ENCODE data around the gene LST1. TPM values are rescaled to one million over a fixed set of nuclear protein-coding genes. Genes with fewer than 3 reads are reported as not detected.
A peak's percentile ranks its signal among the peaks of the same experiment; 100 is the strongest.
"Not testable (repeated sequence)": the region's sequence is repeated elsewhere in the genome, so short reads cannot be mapped to it uniquely, and the experiment has no call there.

The LST1 gene
- total RNA-seq, 1 donor from 2014 or later: not detected

- DNase-seq (ENCODE audit: low spot score, unreplicated experiment): no peak
- TF ChIP-seq CTCF (IDR thresholded peaks at IDR 0.05; ENCODE audit: unreplicated experiment): no peak
- peaks cover 16% of the 10 kb centered on the region for H3K4me1 Mint-ChIP-seq (ENCODE audit: low read depth)
- H3K27ac Mint-ChIP-seq: peak overlapping the region; percentile 83
- H3K36me3 Mint-ChIP-seq (ENCODE audit: insufficient read depth): peaks cover 1% of the 10 kb centered on the region
- no peaks in the 10 kb centered on the region for H3K9me3 Mint-ChIP-seq (ENCODE audit: low read depth)
- peak overlapping the region; percentile 88 for H3K4me3 Mint-ChIP-seq (ENCODE audit: low read depth)
- no peaks in the 10 kb centered on the region for H3K27me3 Mint-ChIP-seq
Measured at GRCh38 chr6:31547727-31548543, 38.1 kb upstream of the LST1 start.

- peaks cover 1% of the 10 kb centered on the region for H3K36me3 Mint-ChIP-seq (ENCODE audit: insufficient read depth)
- no peak for DNase-seq (ENCODE audit: low spot score, unreplicated experiment)
- H3K27me3 Mint-ChIP-seq: no peaks in the 10 kb centered on the region
- no peak for TF ChIP-seq CTCF (IDR thresholded peaks at IDR 0.05; ENCODE audit: unreplicated experiment)
- H3K9me3 Mint-ChIP-seq (ENCODE audit: low read depth): no peaks in the 10 kb centered on the region
- peak overlapping the region; percentile 88 for H3K4me3 Mint-ChIP-seq (ENCODE audit: low read depth)
- peaks cover 13% of the 10 kb centered on the region for H3K4me1 Mint-ChIP-seq (ENCODE audit: low read depth)
- no peak overlapping the region for H3K27ac Mint-ChIP-seq
Measured at GRCh38 chr6:31548544-31548873, 37.6 kb upstream of the LST1 start.

- H3K27me3 Mint-ChIP-seq; H3K36me3 Mint-ChIP-seq (ENCODE audit: insufficient read depth); H3K9me3 Mint-ChIP-seq (ENCODE audit: low read depth); H3K27ac Mint-ChIP-seq; DNase-seq (ENCODE audit: low spot score, unreplicated experiment); H3K4me3 Mint-ChIP-seq (ENCODE audit: low read depth): not testable (repeated sequence)
- TF ChIP-seq CTCF (IDR thresholded peaks at IDR 0.05; ENCODE audit: unreplicated experiment): peak; percentile 33
- peaks cover 13% of the 10 kb centered on the region for H3K4me1 Mint-ChIP-seq (ENCODE audit: low read depth)
Measured at GRCh38 chr6:31551371-31551770, 34.7 kb upstream of the LST1 start.

GRCh38 chr6:31556307-31556706 lies 29.8 kb upstream of the LST1 start:
- no peaks in the 10 kb centered on the region for H3K4me1 Mint-ChIP-seq (ENCODE audit: low read depth)
- no peaks in the 10 kb centered on the region for H3K27me3 Mint-ChIP-seq
- H3K36me3 Mint-ChIP-seq (ENCODE audit: insufficient read depth): peaks cover 12% of the 10 kb centered on the region
- H3K9me3 Mint-ChIP-seq (ENCODE audit: low read depth): no peaks in the 10 kb centered on the region
- no peak for DNase-seq (ENCODE audit: low spot score, unreplicated experiment)
- H3K27ac Mint-ChIP-seq: no peak overlapping the region
- H3K4me3 Mint-ChIP-seq (ENCODE audit: low read depth): no peak overlapping the region
- TF ChIP-seq CTCF (IDR thresholded peaks at IDR 0.05; ENCODE audit: unreplicated experiment): no peak

GRCh38 chr6:31557443-31558317 lies 28.4 kb upstream of the LST1 start:
- Mint-ChIP-seq H3K27ac (no peak overlapping the region), H3K4me1 (ENCODE audit: low read depth) (no peaks in the 10 kb centered on the region), H3K9me3 (ENCODE audit: low read depth) (no peaks in the 10 kb centered on the region), H3K4me3 (ENCODE audit: low read depth) (no peak overlapping the region), H3K27me3 (no peaks in the 10 kb centered on the region), H3K36me3 (ENCODE audit: insufficient read depth) (peaks cover 14% of the 10 kb centered on the region)
- TF ChIP-seq CTCF (IDR thresholded peaks at IDR 0.05; ENCODE audit: unreplicated experiment): no peak
- DNase-seq (ENCODE audit: low spot score, unreplicated experiment): no peak
